Gastroesophageal sphincter (tissue), 3 donors: ENCODE data around the gene ANK2.

Experiments
- CTCF ChIP-seq, 4 experiments: fragments of 200-600 bp in 2 of 4; fragments of 450-650 bp in 2 of 4; sonication (generic) in 1 of 4; IDR thresholded peaks; one replicate each; pipeline ENCODE4 v1.5.1; 2017 to 2019; ENCODE audit warnings: antibody characterized with exemption in 4 of 4, mild to moderate bottlenecking in 2 of 4, moderate library complexity in 2 of 4
- POLR2A ChIP-seq, 2 donors: fragments of 450-650 bp; IDR thresholded peaks; one replicate each; pipeline ENCODE4 v1.6.1; 2017; ENCODE audit warnings: antibody characterized with exemption in 2 of 2, mild to moderate bottlenecking in 2 of 2, moderate library complexity in 1 of 2
- POLR2AphosphoS5 ChIP-seq: sonication (generic); formaldehyde crosslinking; IDR thresholded peaks from one replicate; pipeline ENCODE4 v1.6.1; 2017; ENCODE audit warnings: antibody characterized with exemption

GRCh38 chr4:113378836-113379235, 329.4 kb downstream of the ANK2 start:
- no peak for TF ChIP-seq CTCF (IDR thresholded peaks at IDR 0.05)
- no peak for TF ChIP-seq POLR2A (IDR thresholded peaks at IDR 0.05)
- no peak for TF ChIP-seq POLR2AphosphoS5
